HG02943 (cell line): ENCODE data around the gene C2orf15.
A peak's percentile ranks its signal among the peaks of the same experiment; 100 is the strongest.
"Not testable (repeated sequence)": the region's sequence is repeated elsewhere in the genome, so short reads cannot be mapped to it uniquely, and the experiment has no call there.

Experiments used
- ATAC-seq: cut with Tn5 transposase; IDR thresholded peaks from one replicate; pipeline ENCODE4 v1.9.1; 2021; ENCODE audit warnings: mild to moderate bottlenecking, low read depth, moderate library complexity; ENCODE audit not compliant: unreplicated experiment

The C2orf15 gene, protein sequence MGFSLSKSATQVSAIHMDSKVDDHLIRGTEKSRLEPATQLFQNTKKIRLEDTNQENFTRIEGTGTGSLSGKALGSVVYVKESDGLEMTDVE

DNA sequence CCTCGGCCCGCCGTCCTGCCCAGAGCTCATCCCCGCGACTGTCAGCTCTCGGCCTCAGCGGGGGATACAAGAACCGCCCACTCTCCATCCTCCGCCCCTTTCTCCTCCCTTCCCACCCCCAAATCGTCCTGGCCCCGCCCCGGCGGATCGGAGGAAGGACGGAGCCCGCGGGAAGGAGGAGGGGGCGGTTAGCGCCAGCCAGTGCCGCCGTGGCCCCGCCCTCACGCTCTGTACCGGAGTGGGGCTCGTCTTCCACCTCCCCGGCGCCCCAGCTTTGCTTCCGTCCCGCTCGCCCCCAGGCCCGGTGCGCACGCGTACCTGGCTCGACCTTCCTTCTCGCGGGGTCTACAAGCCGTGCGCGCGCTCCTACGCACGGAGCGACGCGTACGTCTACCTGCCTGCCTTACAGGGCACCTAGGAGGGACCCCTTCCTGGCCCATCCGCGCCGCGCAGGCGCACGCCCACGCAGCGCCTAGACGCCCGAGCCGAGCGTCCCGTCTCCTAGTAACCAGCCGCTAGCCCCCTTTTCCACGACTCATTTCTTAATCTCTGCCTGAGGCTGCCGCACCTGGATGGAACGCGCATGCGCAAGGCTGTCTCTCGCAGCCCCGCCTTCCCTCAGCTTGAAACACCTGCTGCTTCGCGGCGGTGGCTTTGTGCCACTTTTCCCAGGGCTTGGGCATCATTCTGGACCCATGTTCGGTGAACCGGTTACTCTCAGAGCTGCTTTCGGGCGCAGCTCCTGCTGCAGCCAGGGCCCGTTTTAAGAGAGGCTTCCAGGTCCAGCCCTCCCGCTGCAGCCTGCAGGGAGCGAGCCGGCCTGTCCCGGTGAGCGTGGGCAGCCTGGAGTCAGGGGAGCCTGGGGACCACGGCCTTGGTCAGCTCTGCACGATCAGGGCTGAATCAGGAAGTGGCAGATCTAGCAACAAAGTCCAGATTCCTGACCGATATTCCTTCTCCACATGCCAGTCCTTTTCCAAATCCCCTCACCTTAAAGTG lies at the start of gene C2orf15:
Gene C2orf15, plus strand, starts transcription at position 598 of the 999 bp plus-strand sequence. CDS start 8,852 bp downstream, outside the sequence.
- peak; percentile 90 for ATAC-seq

- ATAC-seq: no peak
Measured at GRCh38 chr2:99096728-99097127, 44.8 kb upstream of the C2orf15 start.

- ATAC-seq: no peak
Measured at GRCh38 chr2:99101697-99102096, 39.8 kb upstream of the C2orf15 start.

GRCh38 chr2:99104006-99104405 lies 37.5 kb upstream of the C2orf15 start:
- no peak for ATAC-seq

- no peak for ATAC-seq
Measured at GRCh38 chr2:99106913-99107312, 34.6 kb upstream of the C2orf15 start.

- no peak for ATAC-seq
Measured at GRCh38 chr2:99111236-99111635, 30.3 kb upstream of the C2orf15 start.

DNA sequence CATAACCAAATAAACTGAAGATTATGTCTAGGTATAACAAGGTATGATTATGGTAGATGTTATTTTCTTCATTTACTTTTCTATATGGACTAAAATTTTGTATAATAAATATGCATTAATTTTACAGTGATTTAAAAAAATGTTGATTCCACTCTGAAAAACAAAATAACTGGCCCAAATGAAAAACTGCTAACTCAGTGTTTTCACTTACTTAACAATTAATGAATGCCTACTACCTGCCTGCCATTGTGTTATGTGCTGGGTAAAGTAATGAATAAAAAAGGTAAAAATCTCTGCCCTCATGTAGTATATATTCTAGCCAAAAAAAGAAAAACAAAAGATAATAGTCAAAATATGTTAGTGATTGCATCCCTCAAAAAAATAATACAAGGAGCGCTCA lies 29.6 kb upstream of the C2orf15 start:
- ATAC-seq: no peak

- ATAC-seq: no peak
Measured at GRCh38 chr2:99112617-99113016, 28.9 kb upstream of the C2orf15 start.

- ATAC-seq: no peak
Measured at GRCh38 chr2:99127981-99128380, 13.5 kb upstream of the C2orf15 start.

DNA sequence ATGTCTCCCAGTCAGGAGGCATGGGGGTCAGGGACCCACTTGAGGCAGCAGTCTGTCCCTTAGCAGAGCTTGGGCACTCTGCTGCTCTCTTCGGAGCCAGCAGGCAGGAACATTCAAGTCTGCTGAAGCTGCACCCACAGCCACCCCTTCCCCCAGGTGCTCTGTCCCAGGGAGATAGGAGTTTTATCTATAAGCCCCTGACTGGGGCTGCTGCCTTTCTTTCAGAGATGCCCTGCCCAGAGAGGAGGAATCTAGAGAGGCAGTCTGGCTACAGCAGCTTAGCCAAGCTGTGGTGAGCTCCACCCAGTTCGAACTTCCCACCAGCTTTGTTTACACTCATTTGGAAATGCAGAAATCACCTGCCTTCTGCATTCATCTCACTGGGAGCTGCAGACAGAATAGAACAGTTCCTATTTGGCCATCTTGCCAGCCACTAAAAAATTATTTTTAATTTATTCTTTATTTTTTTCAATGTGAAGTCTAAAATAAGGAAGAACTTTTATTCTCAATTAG lies 6.4 kb upstream of the C2orf15 start:
- ATAC-seq: not testable (repeated sequence)

GRCh38 chr2:99139003-99139402 lies 2.5 kb upstream of the C2orf15 start:
- no peak for ATAC-seq

- ATAC-seq: no peak
Measured at GRCh38 chr2:99140056-99140859, 1.2 kb upstream of the C2orf15 start.

DNA sequence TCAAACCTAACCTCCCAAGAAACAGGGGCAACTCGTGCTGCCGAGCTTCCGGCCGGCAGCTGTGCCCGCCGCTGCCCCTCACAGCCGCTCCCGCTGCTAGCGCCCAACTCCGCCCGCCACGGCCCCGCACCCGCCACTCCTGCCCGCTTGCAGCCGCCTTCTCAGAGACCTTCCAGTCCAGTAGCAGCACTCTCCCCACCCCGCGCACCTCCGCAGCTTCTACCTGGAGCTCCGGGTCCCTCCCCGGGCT lies 722 bp upstream of the C2orf15 start:
- peak; percentile 40 for ATAC-seq

- ATAC-seq: no peak
Measured at GRCh38 chr2:99150706-99151105, 9.2 kb downstream of the C2orf15 start.

DNA sequence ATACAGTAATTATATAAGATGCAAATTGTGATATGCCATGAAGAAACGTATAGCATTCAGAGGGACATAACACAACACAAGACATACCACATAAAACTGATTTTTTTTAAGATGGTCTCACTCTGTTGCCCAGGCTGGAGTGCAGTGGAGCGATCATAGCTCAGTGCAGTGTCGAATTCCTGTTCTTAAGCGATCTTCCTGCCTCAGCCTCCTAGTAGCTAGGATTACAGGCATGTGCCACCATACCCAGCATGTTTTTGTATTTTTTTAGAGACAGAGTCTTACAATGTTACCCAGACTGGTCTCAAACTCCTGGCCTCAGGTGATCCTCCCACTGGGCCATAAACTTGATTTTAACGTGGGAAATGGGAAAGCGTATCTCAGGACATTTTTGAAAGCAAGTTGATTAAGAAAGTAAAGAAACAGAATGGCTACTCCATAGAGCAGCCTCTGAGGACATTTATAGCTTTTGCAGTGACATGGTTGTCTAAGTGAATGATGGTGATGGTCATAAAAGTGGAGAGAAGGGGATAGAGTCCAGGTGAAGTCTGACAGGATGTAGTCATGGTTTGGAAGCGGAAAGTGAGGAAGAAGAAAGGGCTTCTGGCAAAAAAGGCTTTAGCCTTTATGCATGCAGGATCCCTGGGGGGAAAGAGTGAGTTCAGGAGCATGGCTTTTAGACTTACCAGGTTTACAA lies 10.8 kb downstream of the C2orf15 start:
- no peak for ATAC-seq

GRCh38 chr2:99153921-99154604 lies 12.6 kb downstream of the C2orf15 start:
- no peak for ATAC-seq

DNA sequence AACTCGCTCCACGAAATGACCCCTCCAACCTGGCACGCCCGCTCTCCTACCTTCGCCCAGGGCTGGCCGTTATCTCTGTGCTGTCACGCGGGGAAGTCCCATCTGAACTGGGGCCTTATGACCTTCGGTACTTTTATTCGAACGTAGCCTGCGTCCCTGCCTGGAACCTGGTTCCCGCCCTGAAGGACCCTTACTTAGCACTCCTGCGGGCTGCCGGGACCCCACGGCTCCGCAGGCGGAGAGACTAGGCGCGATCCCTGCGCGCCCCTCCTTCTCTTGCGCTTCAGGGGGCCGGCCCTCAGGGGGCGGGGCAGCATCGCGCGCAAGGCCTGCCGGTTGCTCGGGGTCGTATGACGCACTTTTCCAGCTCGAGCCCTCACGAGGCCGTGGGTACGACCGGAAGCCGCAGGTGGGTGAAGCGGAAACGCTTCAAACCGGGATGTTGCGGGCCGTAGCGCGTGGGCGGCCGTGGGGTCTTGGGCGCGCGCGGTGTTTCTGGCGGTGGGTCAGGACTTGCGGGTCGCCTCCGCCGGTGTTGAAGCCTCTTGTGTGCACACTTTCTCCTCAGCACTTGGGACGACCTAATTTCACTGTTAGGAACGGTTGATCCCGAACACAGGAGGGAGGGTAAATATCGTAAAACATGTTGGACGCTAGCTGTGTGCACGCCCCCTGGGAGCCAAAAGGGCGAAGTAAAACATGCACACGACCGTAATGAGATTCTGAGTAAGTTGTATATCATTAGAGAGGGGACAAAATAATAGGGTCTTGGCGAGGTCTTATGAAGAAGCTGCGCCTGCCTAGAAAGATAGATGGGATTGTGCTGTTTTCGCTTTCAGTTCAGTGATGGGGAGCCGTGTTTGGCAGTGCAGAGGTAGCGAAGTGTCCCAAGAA lies 13.4 kb downstream of the C2orf15 start, which contains the start of the genes LIPT1 and TSGA10:
Gene LIPT1, plus strand, starts transcription at position 325 of the 894 bp plus-strand sequence. CDS start 6,991 bp downstream, outside the sequence.
Gene TSGA10, minus strand, starts transcription at position 300 of the 894 bp plus-strand sequence. CDS start 45,503 bp downstream, outside the sequence.
- ATAC-seq: peak; percentile 95

GRCh38 chr2:99156891-99157290 lies 15.4 kb downstream of the C2orf15 start:
- ATAC-seq: no peak

DNA sequence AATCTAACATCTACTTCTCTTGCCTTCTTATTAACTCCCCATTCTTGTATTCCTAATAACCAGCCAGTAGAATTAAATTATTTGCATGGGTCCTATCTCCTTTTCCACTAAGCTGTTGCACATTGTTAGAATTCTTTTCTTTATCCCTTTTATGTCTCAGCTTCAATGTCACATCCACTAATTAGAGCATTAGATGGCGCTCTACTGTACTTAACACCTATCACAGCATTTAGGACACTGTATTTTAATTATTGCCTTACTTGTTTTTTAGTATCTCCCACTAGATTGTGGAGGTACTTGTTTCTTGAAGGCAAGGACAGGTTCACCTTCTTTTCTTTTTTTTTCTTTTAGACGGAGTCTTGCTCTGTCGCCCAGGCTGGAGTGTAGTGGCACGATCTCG lies 17.1 kb downstream of the C2orf15 start:
- no peak for ATAC-seq
